Fibroblast of peridontal ligament (primary cell): Measurements from ENCODE around the gene NAA11.

Experiments used
- DNase-seq: peaks from one replicate; pipeline ENCODE4 v3.0.0-alpha.2; 2010; ENCODE audit errors: extremely low read depth

NAA11 gene

GRCh38 chr4:79325864-79326328, at the start of gene NAA11:
Gene NAA11, minus strand, starts transcription at chr4:79326061. Its CDS starts 184 bp downstream, at chr4:79325877.
- no peak for DNase-seq

DNA sequence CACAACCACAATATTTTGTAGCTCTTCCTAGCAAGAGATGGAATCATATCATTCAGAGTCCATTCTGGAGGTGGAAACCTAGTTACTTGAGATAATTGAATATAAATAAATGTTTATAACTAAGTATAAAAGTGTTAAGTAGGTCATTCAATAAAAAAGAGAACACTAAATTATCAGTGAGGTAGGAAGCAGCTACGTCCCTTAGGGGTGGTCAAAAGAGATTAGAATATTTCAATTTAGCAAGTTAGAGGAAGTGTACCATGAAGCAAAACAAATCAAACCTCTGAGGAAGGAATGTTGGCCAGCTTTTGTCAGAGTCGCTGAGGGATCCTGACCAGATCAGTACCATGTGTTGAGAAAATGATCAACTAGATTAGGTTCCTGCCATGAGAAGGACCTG, 44.2 kb upstream of the NAA11 start:
- no peak for DNase-seq

DNA sequence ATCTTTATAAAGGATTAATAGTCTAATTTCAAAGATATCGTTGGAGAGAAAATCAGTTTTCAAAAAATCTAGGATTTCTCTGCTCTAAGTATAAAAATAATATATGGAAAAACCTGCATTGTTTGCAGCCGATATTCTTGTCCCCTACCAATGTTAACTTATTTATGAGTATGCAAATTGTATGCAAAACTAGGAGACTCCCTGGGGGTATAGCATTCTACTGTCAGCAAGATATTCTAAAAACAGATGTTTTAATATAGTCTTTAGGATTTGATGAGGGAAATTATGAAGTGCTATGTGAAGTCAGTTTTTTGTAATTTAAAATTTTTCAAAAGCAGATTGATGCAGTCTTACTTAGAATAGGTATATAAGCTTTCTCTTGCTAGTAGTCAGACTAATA, 41.2 kb upstream of the NAA11 start:
- DNase-seq: no peak

DNA sequence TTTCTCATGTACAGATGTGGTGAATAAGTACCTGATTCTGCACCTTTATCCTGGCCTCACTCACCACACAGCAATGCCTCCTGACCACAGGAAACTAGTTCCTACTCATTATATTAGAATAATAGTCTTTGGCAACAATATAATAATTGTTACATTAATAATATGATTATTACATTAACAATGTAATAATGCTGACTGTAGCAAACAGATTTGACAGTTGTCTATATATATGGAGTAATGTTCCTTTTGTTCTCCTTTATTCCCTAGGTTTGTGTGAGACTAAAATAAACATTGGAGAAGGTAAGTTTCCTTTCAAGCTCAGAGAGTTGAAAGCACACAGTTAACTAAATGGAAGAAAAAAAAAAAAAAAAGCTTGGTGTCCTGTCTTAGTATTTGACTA, 40.6 kb upstream of the NAA11 start:
- no peak for DNase-seq

DNA sequence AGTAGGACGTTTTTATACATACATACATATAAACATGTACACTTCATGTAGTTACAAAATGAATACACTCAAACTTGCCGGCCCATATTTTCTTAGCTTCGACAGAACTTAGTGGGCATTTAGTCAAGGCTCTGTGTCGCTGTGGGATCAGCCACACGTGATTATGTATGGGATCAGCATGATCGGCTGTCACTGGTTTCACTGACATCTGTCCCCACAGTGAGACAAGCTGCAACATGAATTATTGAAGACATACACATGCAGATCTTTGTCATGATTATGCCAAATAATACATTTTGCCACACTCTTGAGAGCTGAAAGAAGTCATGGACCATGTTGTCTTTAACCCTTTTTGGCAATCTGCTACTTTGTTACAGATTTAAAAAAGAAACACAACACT, 38.2 kb upstream of the NAA11 start:
- DNase-seq: no peak

- DNase-seq: no peak
These were observed 36.8 kb upstream of the NAA11 start for GRCh38 chr4:79362626-79363025.

GRCh38 chr4:79360006-79360405, 34.1 kb upstream of the NAA11 start:
- no peak for DNase-seq

GRCh38 chr4:79358438-79358837, 32.6 kb upstream of the NAA11 start:
- no peak for DNase-seq

GRCh38 chr4:79357365-79357764, 31.5 kb upstream of the NAA11 start:
- no peak for DNase-seq

GRCh38 chr4:79353075-79353474, 27.2 kb upstream of the NAA11 start:
- no peak for DNase-seq

GRCh38 chr4:79348405-79348804, 22.5 kb upstream of the NAA11 start:
- DNase-seq: no peak

DNA sequence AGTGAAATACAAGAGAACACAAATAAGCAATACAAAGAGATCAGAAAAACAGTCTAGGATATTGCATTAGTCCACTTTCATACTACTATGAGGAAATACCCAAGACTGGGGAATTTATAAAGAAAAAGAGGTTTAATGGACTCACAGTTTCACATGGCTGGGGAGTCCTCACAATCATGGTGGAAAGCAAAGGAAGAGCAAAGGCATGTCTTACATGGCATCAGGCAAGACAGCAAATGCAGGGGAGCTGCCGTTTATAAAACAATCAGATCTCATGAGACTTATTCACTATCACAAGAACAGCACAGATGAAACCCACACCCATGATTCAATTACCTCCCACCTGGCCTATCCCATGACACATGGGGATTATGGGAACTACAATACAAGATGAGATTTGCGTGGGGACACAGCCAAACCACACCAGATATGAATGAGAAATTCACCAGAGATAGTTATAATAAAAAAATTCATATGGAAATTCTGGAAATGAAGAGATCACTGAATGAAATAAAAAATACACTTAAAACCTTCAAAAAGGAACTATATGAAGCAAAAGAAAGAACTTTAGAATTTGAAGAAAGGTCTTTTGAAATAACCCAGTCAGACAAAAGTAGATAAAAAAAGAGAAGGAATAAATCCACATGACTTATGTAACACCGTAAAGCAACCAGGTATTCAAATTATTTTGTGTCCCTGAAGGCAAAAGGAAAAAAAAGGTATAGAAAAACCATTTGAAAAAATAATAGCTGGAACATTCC, 16.2 kb upstream of the NAA11 start:
- no peak for DNase-seq

GRCh38 chr4:79340568-79340967, 14.7 kb upstream of the NAA11 start:
- DNase-seq: no peak

- no peak for DNase-seq
These were observed 12.3 kb upstream of the NAA11 start for GRCh38 chr4:79338148-79338547.

DNA sequence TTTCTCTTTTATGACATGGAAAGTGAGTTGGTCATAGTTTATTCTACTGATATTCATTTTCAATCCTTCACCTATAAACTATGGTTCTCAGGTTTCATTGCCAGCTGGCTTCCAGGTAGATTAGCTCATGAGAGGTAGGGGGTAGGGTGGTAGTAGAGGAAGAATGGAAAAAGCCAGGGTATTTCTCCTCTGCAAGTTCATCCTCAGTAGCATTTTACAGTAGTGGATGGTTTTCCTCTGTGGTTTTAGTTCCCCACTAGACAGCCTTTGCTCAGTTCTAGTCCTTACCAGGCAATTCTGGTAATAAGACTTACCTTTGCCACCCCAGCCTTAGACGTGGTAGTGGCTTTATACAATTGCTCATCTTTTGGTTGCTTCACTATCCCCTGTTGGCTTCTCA, 8.9 kb upstream of the NAA11 start:
- DNase-seq: no peak

- no peak for DNase-seq
These were observed 8.5 kb upstream of the NAA11 start for GRCh38 chr4:79334341-79334740.

- DNase-seq: peak; percentile 7
These were observed 5.4 kb upstream of the NAA11 start for GRCh38 chr4:79331126-79331876.

DNA sequence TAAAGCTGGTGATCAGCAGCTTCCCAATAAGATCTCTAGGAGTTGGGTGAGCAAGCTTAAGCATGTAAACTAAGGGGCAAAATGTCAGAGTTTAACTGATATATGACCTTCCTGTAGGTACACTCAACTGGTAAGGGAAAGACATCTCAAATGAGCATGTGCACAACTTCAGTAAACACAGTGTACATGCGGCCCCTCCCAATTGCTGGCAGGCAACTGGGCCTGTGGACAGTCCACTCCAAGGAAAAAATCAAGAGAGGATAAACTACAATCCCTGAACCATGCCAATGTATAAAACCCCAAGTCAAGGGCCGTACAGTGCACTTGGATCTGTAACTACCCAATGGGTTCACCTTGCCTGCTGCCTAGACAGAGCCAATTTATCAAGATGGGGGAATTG, 4.9 kb upstream of the NAA11 start:
- DNase-seq: no peak

DNA sequence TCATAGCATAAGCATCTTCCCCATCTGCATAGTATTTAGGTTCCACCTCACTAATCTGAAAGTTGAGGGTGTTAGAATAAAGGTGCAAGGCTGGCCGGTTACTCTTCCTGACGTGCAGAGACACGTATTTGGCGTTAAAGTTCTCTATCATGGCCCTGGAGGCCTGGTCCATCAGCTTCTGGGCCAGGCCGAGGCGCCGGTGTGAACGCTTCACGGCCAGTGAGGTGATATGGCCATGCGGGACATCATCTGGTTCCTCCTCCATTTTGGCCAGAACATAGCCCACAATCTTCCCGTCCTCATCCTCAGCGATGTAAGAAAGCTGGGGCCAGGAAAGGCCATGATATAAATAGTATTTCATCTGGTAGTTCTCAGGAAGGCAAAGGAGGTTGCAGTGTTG, 425 bp downstream of the NAA11 start:
- DNase-seq: no peak

- no peak for DNase-seq
These were observed 5.9 kb downstream of the NAA11 start for GRCh38 chr4:79319975-79320374.

DNA sequence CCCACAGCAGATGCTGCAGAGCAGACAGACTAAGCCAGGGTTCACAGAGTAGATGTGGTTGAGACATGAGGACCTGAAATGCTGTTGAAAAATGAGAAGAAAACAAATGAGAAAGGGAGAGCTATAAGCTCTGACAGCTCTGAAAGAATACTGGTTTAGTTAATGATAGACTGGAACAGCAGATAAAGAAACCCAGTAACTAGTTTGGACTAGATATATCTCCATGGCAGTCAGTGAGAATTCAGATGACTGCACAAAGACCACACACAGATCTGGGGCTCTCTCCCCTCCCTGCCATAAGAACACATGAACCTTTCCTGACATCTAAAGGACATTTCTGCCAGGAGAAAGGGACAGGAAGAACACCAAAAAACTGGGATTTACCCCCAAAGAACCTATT, 8.2 kb downstream of the NAA11 start:
- DNase-seq: no peak

DNA sequence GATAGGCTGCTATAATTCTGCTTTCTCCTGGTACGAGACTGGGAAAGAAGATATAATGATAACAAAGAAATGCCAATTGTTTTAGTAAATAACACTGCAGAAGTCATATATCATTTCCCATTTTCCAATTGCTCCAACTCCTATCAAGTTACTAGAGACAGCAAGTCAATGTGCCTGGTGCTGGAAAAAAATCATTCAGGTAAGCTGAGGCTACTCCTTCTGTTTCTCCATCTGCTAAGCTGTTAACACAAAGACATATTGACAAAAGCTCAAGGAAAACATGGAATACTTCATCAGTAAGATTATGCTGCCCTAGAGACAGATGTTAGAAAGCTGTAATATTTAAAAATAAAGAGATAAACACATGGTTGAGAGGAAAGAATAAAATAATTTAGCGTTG, 10.0 kb downstream of the NAA11 start:
- no peak for DNase-seq

- no peak for DNase-seq
These were observed 14.6 kb downstream of the NAA11 start for GRCh38 chr4:79311279-79311678.
